COR-L47 (cell line): Measurements from ENCODE around the gene ZFAND4.
"Not testable (repeated sequence)": the region's sequence is repeated elsewhere in the genome, so short reads cannot be mapped to it uniquely, and the experiment has no call there.

Experiments
- DNase-seq: peaks from one replicate; lab custom pipeline; 2025; lab: John Stamatoyannopoulos, UW

ZFAND4 gene

DNA sequence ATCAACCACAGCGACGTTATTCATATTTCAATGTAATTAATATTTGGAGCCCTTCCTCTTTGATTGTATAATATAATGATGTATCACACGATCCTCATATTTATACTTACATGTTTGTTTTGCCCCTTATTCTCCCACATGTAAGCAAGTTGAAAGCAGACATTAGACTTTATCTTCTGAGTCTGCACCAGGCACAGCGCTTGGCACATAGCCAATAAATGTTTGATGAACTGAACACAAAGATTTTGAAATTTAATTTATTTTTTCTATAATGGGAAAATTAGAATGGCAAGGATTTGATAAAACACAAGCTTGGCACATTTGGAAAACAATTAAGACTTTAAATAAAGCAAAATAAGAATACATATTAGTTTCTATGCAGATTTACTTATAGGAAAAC is 31.6 kb downstream of the ZFAND4 start:
- DNase-seq = no peak

DNA sequence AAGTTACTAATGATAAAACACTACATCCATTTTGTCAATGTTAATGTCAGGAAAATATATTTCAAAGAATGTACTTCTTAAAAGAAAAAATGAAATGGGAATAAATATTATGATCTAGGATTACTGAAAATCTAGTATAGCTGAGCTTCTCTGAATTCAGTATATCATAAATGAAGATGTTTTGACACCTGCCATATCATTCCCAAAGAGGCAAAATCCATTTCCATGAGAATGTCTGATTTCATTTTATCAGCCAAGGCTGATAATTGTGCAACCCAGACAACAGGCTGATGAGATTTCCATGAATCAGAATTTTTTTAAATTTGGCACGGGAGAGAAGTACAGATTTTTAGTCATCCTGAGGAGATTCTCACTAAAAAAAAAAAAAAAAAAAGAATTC is 32.5 kb downstream of the ZFAND4 start:
- no peak for DNase-seq

DNA sequence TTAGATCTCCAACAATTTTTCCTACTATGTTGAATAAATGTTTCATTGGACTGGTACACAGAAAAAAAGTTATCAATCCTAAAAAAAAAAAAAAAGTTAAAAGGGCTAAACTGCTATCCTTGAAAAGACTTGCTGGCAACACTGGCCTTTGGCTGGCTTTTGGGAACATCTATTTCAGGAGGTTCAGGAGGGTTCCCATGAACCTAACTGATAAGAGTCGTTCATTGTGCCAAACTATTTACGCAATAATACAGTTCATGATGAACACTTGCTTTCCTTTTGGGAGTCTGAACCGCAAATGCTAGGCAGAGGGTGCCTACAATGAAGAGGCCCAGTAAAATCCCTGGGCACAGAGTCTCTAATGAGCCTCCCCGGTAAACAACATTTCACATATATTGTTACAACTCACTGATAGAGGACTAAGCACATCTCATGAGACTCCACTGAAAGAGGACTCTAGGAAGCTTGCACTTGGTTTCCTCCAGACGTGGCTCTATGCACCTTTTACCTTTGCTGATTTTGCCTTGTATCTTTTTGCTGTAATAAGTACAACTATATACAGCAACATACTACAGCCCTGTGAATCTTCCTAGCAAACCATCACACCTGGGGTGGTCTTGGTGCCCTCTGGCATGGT is 45.0 kb downstream of the ZFAND4 start:
- no peak for DNase-seq

DNA sequence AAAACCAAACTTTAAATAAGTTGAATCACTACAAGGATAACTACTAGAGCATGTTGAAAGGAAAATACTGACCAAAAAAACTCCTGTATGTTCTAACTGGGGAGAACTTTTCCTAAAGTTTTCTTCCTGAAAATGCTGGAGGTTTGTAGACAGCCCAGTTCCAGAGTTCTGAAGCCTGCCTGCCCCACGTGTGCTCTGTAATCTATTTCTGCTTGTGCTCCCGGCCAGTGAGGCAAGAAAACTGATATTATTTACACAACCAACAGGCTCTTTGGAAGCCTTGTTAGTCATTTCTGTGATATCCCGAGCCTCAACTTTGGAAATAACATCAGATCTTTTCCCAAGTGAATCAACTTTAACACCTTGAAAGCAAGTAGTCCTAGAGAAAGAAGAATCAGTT is 46.7 kb downstream of the ZFAND4 start:
- no peak for DNase-seq

DNA sequence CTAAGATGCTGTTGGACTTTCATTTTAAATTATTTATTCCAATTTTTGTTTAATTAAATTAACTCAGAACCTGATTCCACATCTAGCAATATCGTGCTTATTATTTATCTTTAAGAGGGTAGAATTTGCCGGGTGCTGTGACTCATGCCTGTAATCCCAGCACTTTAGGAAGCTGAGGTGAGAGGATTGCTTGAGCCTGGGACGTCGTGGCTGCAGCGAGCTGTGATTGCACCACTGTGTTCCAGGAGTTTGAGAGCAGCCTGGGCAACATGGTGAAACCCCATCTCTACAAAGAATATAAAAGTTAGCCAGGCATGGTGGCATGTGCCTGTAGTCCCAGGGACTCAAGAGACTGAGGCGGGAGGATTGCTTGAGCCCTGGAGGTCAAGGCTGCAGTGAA is 47.8 kb downstream of the ZFAND4 start:
- no peak for DNase-seq

DNA sequence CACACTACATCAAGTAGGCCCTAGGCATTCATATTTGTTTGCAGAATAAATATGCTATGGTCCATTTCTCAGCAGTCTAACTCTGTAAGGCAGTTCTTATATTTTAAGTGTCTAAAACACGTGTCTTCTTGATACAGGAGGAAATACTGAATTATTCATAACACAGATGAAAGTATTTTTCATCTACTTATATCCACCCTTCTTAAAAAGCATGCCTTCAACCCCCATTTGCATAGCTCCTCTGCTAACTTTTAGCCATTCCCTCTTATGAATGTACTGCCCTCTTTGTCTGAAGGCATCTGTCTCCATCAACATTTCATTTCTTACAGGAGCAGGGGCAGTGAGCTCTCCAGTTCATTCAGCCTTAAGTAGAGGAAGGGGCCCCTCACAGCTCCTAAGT is 57.7 kb downstream of the ZFAND4 start:
- DNase-seq = no peak

DNA sequence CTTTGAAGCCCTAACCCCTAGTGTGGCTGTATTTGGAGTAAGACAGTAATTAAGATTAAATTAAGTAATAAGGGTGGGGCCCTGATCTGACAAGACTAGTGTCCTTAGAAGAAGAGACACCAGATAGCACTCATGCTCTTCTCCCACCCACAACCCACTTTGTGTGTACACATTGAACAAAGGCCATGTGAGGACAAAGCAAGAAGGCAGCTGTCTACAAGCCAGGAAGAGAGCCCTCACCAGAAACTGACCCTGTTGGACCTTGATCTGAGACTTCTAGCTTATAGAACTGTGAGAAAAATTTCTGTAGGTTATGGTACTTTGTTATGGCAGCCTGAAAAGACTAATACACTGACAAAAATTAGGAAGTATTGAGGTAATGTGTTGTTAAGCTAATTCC is 59.8 kb downstream of the ZFAND4 start:
- no peak for DNase-seq

DNA sequence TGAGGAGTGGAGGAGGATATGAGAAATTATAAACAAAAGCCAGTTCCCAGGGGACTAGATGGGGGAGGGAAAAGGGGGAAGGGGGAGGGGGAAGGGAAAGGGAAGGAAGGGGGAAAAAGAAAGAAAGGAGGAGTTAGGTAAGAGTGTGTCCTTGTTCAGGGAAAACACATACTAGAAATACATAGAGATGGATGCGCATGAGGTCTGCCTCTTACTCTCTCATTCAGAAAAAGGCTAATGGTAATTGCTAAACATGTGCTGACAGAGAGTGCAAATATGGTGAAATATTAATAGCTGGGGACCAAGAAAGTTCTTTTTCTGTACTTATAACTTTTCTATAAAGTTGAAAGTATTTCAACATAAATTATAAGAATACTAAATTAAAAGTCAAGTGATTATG is 64.5 kb downstream of the ZFAND4 start:
- no peak for DNase-seq

DNA sequence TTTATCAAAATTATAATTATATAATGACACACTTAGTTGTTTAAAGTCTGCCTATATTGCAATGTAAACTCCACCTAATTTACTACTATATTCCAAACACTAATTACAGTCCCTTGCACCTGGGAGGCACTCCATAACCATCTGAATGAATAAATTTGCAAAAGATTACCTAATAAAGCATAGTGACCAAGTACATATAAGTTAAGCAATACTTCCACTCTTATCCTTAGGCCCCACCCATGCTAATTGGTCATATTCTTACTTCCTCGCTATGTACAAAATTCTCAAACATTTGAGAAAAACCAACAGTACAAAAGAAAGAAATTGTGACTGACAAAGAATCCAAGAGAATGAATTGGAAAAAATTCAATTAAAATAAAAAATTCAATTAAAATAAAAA is 65.3 kb downstream of the ZFAND4 start:
- DNase-seq = no peak

DNA sequence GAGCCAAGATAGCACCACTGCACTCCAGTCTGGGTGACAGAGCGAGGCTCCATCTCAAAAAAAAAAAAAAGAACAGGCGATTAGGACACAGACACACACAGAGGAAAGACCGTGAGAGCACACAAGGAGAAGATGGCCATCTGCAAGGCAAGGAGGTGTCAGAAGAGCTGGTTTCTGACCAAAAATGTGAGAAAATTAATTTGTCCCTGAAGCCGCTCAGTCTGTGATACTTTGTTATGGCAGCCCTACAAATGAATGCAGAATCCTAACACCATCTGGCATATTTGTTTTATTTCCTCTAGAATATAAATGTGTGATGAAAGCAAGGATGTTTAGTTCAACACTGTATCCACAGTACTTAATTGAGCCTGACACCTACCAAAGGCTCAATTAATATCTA is 69.7 kb downstream of the ZFAND4 start:
- DNase-seq = no peak

DNA sequence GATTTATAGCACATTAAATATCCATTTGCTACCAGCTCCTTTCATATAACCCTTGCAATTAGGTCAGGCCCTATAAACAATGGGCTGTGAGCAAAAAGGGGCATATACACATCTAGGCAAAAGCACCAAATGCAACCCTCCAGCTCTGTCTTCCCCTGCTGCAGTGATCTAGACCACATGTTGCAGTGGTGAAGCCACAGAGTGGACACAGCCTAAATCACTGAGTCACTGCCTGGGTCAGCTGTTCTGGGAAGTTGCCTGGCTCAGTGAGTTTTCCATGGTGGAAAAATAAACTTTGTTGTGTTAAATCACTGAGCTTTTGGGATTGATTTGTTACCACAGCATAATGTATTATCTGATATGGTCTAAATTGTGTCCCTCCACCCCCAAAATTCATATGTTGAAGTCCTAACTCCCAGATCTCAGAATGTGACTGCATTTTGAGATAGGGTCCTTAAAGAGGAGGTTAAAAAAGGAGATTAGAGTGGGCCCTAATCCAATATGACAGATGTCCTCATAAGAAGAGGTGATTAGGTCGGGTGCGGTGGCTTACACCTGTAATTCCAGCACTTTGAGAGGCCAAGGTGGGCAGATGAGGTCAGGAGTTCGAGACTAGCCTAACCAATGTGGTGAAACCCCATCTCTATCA is 70.4 kb downstream of the ZFAND4 start:
- no peak for DNase-seq

DNA sequence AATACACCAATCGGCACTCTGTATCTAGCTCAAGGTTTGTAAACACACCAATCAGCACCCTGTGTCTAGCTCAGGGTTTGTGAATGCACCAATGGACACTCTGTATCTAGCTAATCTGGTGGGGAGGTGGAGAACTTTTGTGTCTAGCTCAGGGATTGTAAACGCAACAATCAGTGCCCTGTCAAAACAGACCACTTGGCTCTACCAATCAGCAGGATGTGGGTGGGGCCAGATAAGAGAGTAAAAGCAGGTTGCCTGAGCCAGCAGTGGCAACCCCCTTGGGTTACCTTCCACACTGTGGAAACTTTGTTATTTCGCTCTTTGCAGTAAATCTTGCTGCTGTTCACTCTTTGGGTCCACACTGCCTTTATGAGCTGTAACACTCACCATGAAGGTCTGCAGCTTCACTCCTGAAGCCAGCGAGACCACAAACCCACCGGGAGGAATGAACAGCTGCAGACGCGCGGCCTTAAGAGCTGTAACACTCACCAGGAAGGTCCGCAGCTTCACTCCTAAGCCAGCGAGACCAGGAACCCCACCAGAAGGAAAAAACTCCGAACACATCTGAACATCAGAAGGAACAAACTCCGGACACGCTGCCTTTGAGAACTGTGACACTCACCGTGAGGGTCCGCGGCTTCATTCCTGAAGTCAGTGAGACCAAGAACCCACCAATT is 71.2 kb downstream of the ZFAND4 start:
- not testable (repeated sequence) for DNase-seq

DNA sequence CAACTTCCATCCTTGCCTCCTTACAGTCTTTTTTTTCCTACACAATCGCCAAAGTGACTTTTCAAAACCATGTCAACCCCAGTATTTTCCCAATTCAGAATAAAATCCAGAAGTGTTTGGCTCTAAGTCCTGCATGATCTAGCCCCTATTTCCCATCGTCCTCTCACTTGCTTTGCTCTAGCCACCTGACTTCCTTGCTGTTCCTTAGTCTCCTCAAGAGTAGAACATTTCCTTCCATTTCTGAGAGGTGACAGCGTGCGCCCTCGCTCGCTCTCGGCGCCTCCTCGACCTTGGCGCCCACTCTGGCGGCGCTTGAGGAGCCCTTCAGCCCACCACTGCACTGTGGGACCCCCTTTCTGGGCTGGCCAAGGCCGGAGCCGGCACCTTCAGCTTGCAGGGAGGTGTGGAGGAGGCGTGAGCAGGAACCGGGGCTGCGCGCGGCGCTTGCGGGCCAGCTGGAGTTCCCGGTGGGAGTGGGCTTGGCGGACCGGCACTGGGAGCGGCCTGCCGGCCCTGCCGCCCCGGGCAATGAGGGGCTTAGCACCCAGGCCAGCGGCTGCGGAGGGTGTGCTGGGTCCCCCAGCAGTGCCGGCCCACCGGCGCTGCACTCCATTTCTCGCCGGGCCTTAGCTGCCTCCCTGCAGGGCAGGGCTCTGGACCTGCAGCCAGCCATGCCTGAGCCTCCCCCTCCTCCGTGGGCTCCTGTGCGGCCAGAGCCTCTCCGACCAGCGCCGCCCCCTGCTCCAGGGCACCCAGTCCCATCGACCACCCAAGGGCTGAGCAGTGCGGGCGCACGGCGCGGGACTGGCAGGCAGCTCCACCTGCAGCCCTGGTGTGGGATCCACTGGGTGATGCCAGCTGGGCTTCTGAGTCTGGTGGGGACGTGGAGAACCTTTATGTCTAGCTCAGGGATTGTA is 72.0 kb downstream of the ZFAND4 start:
- not testable (repeated sequence) for DNase-seq

DNA sequence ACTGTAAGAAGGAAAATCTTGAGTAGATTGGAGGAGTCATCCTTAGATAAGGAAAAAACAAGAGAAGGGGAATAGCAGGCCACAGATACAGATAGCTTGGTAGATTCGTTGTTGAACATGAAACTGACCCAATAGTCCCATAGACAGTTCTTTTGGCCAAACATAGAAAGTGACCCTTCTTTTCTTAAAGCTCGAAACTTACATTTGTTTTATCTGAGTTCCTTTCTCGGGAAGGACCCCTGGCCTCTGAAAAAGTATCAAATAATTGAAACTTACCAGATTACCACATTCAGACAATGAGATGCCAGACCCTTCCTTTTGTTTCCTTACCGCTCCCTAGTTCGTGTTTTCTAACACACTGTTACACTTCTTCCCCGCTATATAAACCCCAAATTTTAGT is 72.9 kb downstream of the ZFAND4 start:
- DNase-seq = no peak

DNA sequence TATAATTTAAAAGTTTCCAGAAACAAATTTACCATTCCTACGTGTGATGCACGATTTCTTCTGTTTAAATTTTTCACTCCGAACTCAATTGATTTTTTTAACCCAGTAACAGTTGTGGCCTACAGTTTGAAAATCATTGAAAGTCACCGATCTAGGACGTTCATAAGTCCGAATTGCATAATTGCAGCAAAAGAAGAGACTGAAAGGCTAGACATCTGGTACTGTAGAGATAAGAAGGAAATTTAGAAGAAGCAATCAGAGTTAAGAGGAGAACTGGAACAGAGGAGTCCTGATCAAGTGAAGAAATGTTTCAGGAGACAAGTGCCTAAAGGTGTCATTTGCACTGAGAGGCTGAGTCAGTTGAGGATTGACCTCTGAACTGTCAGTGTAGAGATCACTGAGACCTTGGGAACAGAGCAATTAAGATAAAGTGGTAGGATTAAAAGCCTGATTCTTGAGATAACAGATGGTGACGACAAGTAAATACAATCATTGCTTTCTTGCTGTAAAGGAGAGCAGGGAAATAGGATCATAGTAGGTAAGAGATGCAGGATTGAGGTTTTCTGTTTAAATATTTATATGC is 73.5 kb downstream of the ZFAND4 start:
- DNase-seq = no peak

DNA sequence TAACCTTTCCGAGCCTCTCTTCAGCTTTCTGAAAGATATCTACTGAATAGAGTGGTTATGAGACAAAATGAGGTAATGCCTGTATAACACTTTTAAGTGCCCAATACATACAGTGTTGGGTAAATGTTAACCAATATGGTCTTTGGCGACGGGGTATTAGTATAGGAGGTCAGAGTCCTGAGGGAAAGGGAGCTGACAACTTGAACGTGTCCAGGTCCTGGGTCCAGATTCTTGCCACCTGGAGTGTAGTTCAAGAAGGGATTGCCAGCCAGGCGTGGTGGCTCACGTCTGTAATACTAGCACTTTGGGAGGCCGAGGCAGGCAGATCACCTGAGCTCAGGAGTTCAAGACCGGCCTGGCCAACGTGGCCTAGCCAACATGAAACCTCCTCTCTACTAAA is 76.0 kb downstream of the ZFAND4 start:
- no peak for DNase-seq

DNA sequence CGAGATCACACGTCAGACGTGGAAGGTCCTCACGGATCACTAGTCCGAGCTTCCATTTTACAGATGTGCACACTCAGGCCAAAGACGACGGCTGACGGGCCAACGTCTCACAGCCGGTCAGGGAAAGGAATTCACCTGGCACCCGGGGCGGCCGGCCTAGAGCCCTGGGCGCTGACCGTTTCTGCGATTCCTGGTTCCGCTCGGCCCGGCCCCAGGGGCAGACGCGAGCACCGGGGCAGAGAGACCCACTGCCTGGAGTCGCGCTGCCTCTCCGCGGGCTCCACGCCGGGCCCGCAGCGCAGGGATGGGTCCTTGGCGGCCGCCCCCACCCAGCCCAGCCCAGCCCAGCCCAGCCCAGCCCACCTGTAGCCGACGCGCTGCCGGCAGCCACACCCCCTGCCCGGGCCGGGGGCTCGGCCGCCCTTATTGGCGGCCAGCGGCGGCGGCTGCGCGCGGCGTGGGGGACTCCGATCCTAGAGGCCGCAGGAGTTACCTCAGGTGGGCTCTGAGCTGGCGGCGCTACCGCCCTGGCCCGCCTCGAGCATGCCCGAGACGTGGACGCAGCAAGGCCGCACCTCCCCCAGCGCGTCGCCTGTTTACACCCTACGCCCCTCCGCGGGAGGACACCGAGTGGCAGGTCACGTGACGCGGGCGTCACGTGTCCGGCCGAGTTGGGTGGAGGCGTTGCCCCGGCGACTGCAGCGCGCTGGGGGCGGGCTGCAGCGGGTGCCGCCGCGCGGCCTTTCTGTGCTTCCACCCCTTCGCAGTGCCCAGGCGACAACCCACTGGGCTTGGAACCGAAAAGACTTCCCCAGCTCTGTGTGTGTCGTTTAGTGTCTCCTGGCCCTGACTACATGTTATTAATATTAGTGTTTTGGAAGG is 78.1 kb downstream of the ZFAND4 start:
- DNase-seq = peak; percentile 15

DNA sequence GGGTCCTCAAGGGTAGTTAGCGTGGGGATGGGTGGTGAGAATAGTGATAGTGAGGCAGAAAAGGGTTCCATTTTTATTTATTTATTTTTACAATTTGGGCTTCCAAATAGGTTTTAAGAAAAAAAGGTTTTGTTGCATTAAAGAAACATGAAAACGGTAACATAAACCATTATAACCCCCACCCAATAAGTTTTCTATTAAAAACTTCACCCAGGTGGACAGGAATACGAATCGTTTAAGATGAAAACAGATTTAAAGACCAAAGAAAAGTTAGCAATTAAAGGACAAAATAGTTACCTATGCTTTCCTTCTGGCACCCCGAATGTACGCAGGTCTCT is 78.7 kb downstream of the ZFAND4 start:
- no peak for DNase-seq

DNA sequence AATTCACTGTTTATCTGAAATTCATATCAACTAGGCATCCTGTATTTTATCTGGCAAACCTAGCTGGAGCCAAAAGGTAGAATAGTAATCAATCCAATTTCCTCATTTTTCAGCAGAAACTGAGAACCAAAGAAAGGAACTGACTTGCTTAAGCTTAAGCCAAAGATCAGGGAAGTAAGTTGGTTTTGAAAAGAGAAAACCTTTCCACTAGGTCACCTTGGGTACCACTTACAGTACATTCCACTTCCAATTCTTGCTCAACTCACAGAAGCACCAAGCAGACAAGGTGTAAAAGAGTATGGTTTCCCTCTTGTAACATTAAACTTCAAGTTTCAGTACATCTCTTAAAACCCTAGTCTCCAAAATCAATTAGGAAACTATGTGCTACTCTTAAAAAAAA is 79.6 kb downstream of the ZFAND4 start:
- DNase-seq = no peak

DNA sequence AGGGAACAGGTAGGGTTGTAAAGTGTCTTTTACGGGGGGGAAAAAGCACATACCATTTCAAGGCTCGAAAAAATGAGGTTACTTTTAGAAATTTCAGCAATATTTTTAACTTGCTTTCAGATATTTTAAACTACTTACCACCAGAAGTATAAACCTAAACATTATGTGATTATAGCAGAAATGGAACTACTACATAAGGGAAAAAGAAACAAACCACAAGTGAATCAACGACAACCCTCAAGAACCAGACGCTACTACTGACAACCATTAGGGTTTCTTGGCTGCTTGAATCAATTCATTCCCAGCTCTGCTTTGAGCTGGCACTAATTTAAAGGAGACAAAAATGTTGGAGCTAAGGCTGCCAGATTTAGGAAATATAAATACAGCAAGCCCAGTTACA is 80.1 kb downstream of the ZFAND4 start:
- no peak for DNase-seq

DNA sequence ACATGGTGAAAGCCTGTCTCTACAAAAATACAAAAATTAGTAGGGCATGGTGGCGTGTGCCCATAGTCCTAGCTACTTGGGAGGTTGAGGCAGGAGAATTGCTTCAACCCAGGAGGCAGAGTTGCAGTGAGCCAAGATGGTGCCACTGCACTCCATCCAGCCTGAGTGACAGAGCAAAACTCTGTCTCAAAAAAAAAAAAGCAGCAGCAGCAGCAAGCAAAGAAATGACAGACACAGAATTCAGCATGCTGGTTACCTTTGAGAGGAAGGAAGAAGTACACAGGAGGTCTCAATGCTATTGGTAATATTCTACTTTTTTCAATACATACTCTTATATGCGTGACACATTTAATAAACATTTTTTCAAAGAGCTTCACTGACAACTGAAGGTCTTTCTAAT is 81.3 kb downstream of the ZFAND4 start:
- DNase-seq = no peak
